ENCODE measurements around the gene ZNF76.

DNA sequence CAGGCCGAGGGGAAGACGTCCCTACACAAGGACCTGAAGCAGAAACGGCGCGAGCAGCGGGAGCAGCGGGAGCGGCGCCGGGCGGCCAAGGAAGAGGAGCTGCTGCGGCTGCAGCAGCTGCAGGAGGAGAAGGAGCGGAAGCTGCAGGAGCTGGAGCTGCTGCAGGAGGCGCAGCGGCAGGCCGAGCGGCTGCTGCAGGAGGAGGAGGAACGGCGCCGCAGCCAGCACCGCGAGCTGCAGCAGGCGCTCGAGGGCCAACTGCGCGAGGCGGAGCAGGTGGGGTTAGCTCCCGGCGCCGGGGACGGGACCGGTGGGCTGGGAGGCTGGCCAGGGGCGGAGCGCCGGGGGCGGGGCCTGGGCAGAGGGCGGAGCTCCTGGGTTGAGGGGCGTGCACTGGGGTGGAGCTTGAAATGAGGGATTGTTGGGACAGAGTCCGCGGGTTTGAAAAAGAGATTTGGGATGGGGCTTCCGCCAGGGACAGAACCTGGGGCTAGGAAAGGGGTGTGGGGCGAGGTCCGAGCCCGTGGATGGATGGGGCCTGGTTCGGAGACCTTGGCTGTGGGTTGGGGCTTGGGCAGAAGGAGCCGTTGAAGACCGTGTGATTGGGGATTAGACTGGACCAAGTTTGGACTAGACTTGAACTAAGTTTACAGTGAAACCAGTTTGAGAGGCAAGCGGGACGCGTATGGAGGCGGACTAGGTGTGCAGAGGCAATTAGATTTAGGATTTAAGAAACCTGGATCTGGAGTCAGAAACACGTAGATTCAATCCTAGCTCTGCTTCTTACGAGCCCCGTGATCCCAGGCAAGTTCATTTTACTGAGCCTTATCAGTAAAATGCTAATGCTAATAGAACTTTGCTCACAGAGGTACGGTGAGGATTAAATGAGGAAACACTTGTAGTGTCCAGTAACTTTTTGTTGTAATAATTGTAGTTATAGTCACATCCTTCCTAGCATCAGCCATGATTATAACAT lies 58.9 kb downstream of the ZNF76 start:
- TF ChIP-seq ZNF552 (CRISPR knock-in tag; IDR thresholded peaks at IDR 0.05; ENCODE audit: borderline replicate concordance) (0 out of 2 replicates have a peak, but pooled peaks have one; percentile 7), PHF21A (CRISPR knock-in tag; IDR thresholded peaks at IDR 0.05) (no peak), ZBTB44 (CRISPR knock-in tag; IDR thresholded peaks at IDR 0.05) (no peak), DPF2 (CRISPR knock-in tag; IDR thresholded peaks at IDR 0.05; ENCODE audit: borderline replicate concordance, low read depth) (no peak), EP300 (IDR thresholded peaks at IDR 0.05; ENCODE audit: low read depth in 2 of 2, low read length in 2 of 2) (peak; percentile 32 to 62; a peak in 1 of 4 replicates), EP300 (CRISPR knock-in tag; IDR thresholded peaks at IDR 0.05; ENCODE audit: borderline replicate concordance) (no peak), SP140L (CRISPR knock-in tag; IDR thresholded peaks at IDR 0.05; ENCODE audit: borderline replicate concordance) (no peak)
- TF ChIP-seq, protein P1, sequence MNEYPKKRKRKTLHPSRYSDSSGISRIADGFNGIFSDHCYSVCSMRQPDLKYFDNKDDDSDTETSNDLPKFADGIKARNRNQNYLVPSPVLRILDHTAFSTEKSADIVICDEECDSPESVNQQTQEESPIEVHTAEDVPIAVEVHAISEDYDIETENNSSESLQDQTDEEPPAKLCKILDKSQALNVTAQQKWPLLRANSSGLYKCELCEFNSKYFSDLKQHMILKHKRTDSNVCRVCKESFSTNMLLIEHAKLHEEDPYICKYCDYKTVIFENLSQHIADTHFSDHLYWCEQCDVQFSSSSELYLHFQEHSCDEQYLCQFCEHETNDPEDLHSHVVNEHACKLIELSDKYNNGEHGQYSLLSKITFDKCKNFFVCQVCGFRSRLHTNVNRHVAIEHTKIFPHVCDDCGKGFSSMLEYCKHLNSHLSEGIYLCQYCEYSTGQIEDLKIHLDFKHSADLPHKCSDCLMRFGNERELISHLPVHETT (CRISPR knock-in tag; conservative IDR thresholded peaks at IDR 0.05), result peak; percentile 42; the same call in 1 of the 2 replicates
